SK-N-MC (cell line): Measurements from ENCODE around the gene DLL1.

Experiments used
- EZH2 ChIP-seq: fragments of 200-600 bp; sonication (generic); IDR thresholded peaks from one replicate; pipeline ENCODE4 v1.6.1; 2017; ENCODE audit warnings: antibody characterized with exemption
- POLR2AphosphoS5 ChIP-seq: IDR thresholded peaks from 2 replicates; pipeline ENCODE4 v1.6.1; 2012; ENCODE audit warnings: mild to moderate bottlenecking, low read depth, low read length, borderline replicate concordance

DNA sequence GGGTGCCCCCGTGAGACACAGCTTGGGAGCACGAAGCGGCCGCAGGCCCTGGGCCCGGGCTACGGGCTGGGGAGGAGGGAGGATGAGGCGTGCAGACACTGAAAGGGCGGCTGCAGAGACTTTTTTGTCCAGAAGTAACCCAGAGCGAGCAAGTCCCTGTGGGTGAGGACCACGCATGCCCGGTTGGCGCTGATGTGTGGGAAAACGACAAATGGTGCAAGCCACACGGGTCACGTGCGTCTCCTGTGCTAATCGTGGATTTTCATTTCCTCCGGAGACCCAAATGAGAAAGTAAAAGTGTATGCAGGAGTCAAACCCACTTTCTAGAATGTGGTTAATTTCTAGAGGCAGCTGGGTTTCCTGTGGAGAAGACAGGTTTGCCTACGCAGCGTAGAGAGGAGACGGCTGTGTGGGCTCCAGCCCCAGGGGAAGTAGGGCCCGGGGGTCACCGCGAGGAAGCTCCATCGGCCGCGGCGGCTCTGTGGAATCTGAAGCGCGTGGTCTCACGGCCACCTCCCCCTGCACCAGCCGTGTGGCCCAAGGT is 19.0 kb downstream of the DLL1 start:
- no peak for TF ChIP-seq POLR2AphosphoS5
- no peak for TF ChIP-seq EZH2
